Sigmoid colon (tissue), 4 donors: ENCODE results near the gene CEPT1.

Experiments
- POLR2A ChIP-seq, 2 donors: fragments of 450-650 bp; IDR thresholded peaks; one replicate each; pipeline ENCODE4 v1.6.1; 2016; ENCODE audit warnings: antibody characterized with exemption in 2 of 2, mild to moderate bottlenecking in 2 of 2, moderate library complexity in 2 of 2
- POLR2AphosphoS5 ChIP-seq, 4 donors: sonication (generic); formaldehyde crosslinking; IDR thresholded peaks; one replicate each; pipeline ENCODE4 v1.6.1; 2017; ENCODE audit warnings: antibody characterized with exemption in 4 of 4
- TF ChIP-seq, protein P1 (sequence below), 4 experiments: fragments of 450-650 bp in 3 of 4; fragments of 200-600 bp in 1 of 4; IDR thresholded peaks; one replicate each; pipeline ENCODE4 v1.5.1; 2016 to 2019; ENCODE audit warnings: antibody characterized with exemption in 4 of 4, mild to moderate bottlenecking in 3 of 4, moderate library complexity in 2 of 4

- TF ChIP-seq, protein P1, sequence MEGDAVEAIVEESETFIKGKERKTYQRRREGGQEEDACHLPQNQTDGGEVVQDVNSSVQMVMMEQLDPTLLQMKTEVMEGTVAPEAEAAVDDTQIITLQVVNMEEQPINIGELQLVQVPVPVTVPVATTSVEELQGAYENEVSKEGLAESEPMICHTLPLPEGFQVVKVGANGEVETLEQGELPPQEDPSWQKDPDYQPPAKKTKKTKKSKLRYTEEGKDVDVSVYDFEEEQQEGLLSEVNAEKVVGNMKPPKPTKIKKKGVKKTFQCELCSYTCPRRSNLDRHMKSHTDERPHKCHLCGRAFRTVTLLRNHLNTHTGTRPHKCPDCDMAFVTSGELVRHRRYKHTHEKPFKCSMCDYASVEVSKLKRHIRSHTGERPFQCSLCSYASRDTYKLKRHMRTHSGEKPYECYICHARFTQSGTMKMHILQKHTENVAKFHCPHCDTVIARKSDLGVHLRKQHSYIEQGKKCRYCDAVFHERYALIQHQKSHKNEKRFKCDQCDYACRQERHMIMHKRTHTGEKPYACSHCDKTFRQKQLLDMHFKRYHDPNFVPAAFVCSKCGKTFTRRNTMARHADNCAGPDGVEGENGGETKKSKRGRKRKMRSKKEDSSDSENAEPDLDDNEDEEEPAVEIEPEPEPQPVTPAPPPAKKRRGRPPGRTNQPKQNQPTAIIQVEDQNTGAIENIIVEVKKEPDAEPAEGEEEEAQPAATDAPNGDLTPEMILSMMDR (IDR thresholded peaks at IDR 0.05), result no peak
- TF ChIP-seq POLR2A (IDR thresholded peaks at IDR 0.05) (no peak), POLR2AphosphoS5 (IDR thresholded peaks at IDR 0.05) (no peak)
Measured at GRCh38 chr1:111214074-111214801, 74.2 kb downstream of the CEPT1 start.
